OCI-LY7 (cell line): Measurements from ENCODE around the gene STK38L.

Source experiments
- EZH2phosphoT487 ChIP-seq: fragments of 200-600 bp; sonication (generic); IDR thresholded peaks from 2 replicates; pipeline ENCODE4 v1.6.1; 2018; ENCODE audit warnings: low read depth, borderline replicate concordance, mild to moderate bottlenecking, mixed run types, antibody characterized with exemption, low read length, moderate library complexity, mixed read lengths
- TF ChIP-seq, protein P1 (sequence below): fragments of 200-600 bp; sonication (generic); conservative IDR thresholded peaks from 2 replicates; pipeline ENCODE4 v1.5.1; 2014; ENCODE audit warnings: mild to moderate bottlenecking, antibody characterized with exemption, low read length, moderate library complexity, mixed read lengths

GRCh38 chr12:27237790-27238771, 6.0 kb upstream of the STK38L start:
- TF ChIP-seq, protein P1, sequence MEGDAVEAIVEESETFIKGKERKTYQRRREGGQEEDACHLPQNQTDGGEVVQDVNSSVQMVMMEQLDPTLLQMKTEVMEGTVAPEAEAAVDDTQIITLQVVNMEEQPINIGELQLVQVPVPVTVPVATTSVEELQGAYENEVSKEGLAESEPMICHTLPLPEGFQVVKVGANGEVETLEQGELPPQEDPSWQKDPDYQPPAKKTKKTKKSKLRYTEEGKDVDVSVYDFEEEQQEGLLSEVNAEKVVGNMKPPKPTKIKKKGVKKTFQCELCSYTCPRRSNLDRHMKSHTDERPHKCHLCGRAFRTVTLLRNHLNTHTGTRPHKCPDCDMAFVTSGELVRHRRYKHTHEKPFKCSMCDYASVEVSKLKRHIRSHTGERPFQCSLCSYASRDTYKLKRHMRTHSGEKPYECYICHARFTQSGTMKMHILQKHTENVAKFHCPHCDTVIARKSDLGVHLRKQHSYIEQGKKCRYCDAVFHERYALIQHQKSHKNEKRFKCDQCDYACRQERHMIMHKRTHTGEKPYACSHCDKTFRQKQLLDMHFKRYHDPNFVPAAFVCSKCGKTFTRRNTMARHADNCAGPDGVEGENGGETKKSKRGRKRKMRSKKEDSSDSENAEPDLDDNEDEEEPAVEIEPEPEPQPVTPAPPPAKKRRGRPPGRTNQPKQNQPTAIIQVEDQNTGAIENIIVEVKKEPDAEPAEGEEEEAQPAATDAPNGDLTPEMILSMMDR: no peak
- TF ChIP-seq EZH2phosphoT487: no peak
